Nephron progenitor cell (in vitro differentiated cells): Measurements from ENCODE around the gene MRGPRG.

Source experiments
- DNase-seq: peaks from one replicate; pipeline ENCODE4 v3.0.0; 2021
- H3K27ac Mint-ChIP-seq: 2 replicates; pipeline ENCODE4 v1.8.0; 2021; ENCODE audit warnings: mild to moderate bottlenecking, moderate library complexity, mixed read lengths
- H3K27me3 Mint-ChIP-seq: 2 replicates; pipeline ENCODE4 v1.8.0; 2021; ENCODE audit warnings: mild to moderate bottlenecking, low read depth, mixed read lengths; ENCODE audit not compliant: poor library complexity
- H3K36me3 Mint-ChIP-seq: 2 replicates; pipeline ENCODE4 v1.8.0; 2021; ENCODE audit warnings: low read depth, mixed read lengths
- H3K4me1 Mint-ChIP-seq: 2 replicates; pipeline ENCODE4 v1.8.0; 2021; ENCODE audit warnings: mixed read lengths
- H3K4me3 Mint-ChIP-seq: 2 replicates; pipeline ENCODE4 v1.8.0; 2021; ENCODE audit warnings: mild to moderate bottlenecking, moderate library complexity, mixed read lengths
- H3K9me3 Mint-ChIP-seq: 2 replicates; pipeline ENCODE4 v1.8.0; 2021; ENCODE audit warnings: mild to moderate bottlenecking, moderate library complexity, mixed read lengths
- TF ChIP-seq, protein P1 (sequence below): fragments of 200-600 bp; sonication (generic); IDR thresholded peaks from 2 replicates; pipeline ENCODE4 v1.5.0; 2021; ENCODE audit warnings: antibody characterized with exemption

The MRGPRG gene

DNA sequence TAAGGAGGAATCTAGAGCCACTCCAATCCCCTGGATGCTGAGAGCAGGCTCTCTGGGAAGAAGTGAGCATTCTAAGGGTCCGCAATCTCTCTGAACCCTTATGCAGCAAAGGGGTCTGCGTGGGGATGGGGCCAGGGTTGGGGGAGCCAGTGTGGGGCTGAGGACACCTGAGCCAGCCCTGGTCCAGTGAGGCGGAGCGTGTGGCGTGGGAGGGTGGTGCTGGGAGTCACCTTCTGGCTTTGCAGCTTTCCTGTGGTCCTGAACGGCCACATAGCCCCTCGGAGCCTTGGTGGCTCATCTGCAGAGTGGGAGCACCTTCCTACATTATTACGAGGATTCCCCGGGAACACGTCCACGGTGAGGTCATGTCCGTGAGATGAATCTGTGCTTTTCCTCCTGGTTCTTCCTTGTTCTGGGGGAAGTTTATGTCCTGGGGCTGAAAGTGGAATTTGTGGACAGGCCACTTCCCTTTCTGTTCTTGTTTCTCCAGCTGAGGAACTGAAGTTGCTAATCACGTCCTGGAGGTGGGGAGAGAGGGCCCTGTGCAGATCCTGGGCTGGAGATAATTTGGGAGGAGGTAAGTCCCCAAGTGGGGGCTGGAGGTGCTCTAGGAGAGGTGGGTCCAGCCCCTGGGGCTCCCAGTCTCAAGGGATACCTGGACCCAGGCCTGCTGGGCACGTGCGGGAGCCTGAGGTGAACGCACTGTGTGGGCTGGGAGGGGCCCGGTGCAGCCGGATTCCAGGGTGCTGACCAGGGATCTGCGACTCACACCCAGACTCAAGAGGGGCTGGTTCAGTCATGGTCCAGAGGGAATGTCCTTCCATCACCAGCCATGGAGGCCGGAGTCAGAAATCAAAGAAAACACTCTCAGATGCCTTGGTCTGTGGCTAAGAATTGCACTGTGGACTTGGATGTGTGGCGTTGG is 7.5 kb upstream of the MRGPRG start:
- peak overlapping the region; percentile 30 for H3K4me3 Mint-ChIP-seq
- H3K27ac Mint-ChIP-seq, result no peak overlapping the region
- peaks cover 12% of the 10 kb centered on the region for H3K27me3 Mint-ChIP-seq
- no peaks in the 10 kb centered on the region for H3K9me3 Mint-ChIP-seq
- no peaks in the 10 kb centered on the region for H3K36me3 Mint-ChIP-seq
- TF ChIP-seq, protein P1, sequence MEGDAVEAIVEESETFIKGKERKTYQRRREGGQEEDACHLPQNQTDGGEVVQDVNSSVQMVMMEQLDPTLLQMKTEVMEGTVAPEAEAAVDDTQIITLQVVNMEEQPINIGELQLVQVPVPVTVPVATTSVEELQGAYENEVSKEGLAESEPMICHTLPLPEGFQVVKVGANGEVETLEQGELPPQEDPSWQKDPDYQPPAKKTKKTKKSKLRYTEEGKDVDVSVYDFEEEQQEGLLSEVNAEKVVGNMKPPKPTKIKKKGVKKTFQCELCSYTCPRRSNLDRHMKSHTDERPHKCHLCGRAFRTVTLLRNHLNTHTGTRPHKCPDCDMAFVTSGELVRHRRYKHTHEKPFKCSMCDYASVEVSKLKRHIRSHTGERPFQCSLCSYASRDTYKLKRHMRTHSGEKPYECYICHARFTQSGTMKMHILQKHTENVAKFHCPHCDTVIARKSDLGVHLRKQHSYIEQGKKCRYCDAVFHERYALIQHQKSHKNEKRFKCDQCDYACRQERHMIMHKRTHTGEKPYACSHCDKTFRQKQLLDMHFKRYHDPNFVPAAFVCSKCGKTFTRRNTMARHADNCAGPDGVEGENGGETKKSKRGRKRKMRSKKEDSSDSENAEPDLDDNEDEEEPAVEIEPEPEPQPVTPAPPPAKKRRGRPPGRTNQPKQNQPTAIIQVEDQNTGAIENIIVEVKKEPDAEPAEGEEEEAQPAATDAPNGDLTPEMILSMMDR, result no peak
- DNase-seq, result no peak
- H3K4me1 Mint-ChIP-seq, result peaks cover 49% of the 10 kb centered on the region

DNA sequence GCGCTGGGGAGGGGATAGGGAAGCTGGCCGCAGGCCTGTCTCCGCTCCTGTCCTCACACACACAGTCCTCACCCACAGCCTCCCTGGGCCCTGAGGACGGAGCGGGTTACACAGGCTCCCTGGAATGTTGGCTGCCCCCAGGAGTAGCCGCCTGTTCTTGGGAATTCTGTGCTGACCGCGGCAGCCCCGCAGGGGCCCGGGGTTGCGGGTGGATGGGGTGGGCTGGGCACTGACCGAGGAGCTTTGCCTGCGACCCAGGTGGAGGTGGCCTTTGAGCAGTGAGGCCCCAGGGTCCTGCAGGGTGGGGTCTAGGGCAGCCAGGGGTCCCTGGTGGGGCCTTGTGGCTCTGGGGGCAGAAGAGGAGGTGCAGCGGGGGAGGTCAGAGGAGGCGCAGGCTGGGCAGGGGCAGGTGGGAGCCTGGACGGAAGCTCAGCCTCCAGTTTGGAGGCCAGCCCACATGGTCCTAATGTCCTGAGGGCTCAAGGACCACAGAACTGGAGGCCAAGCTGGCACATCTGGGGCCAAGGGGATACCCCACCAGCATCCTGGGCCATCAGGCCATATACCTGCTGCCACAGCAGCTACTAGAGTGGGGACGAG is 6.6 kb upstream of the MRGPRG start:
- Mint-ChIP-seq H3K27ac (peak overlapping the region; percentile 92), H3K4me1 (peaks cover 49% of the 10 kb centered on the region), H3K36me3 (no peaks in the 10 kb centered on the region), H3K4me3 (peak overlapping the region; percentile 30), H3K27me3 (peaks cover 16% of the 10 kb centered on the region), H3K9me3 (no peaks in the 10 kb centered on the region)
- DNase-seq, result no peak
- TF ChIP-seq, protein P1, result no peak

DNA sequence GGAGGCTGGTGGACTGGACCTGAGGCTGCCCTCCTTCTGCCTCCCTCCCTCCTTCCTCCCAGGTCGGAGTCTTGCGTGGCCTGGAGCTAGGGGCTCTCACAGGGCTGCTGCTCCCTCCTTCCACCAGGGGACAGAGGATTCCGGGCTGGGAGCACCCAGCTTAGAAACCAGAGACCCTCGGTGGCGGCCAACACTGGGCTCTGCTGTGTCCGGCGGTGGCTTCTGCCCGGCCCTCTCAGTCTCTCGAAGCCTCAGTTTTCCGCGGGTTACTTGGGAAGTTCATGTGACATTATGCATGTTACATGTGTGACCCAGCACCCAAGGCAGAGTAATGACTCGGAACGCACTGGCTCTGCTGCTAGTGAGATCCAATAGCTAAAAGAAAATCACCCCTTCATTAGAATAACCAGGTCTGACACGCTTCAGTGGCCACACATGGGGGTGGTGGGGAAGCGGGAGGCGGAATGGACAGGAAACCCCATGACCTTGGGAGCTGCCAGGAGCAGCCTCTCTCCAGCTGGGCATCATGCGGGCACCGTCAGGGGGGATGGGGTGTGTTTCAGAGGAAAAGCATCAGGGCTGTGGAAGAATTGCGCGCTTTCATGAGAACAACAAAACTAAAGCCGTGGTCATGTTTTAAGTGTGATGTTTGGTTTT is 5.9 kb upstream of the MRGPRG start:
- TF ChIP-seq, protein P1, result no peak
- H3K4me1 Mint-ChIP-seq, result peaks cover 53% of the 10 kb centered on the region
- peaks cover 24% of the 10 kb centered on the region for H3K27me3 Mint-ChIP-seq
- DNase-seq, result peak; percentile 51
- peak overlapping the region; percentile 38 for H3K4me3 Mint-ChIP-seq
- H3K36me3 Mint-ChIP-seq, result no peaks in the 10 kb centered on the region
- peak overlapping the region; percentile 92 for H3K27ac Mint-ChIP-seq
- no peaks in the 10 kb centered on the region for H3K9me3 Mint-ChIP-seq

DNA sequence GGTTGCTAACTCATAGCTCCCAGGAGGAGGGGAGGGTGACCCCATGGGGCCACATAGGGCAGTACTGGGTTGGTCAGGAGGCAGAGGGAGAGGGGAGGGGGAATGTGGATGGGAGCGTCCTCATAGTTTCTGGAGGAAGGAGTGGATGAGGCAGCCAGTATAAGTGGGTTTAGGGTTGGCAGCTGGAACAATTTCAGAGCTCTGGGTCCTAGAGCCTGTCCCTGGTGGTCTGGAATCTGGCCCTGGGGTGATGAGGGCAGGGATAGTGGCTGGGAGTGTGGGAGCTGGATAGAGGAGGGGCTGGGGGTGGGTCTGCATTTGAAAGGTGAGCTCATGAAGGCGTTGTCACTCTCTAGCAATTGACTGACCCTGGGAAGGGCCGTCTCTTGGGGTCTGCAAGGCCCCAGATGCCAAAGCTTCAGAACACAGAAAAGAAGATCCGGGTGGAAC is 5.3 kb upstream of the MRGPRG start:
- DNase-seq, result no peak
- Mint-ChIP-seq H3K9me3 (no peaks in the 10 kb centered on the region), H3K36me3 (no peaks in the 10 kb centered on the region), H3K27ac (peak overlapping the region; percentile 92), H3K27me3 (peaks cover 27% of the 10 kb centered on the region), H3K4me1 (peaks cover 54% of the 10 kb centered on the region), H3K4me3 (peak overlapping the region; percentile 45)
- TF ChIP-seq, protein P1, result no peak

DNA sequence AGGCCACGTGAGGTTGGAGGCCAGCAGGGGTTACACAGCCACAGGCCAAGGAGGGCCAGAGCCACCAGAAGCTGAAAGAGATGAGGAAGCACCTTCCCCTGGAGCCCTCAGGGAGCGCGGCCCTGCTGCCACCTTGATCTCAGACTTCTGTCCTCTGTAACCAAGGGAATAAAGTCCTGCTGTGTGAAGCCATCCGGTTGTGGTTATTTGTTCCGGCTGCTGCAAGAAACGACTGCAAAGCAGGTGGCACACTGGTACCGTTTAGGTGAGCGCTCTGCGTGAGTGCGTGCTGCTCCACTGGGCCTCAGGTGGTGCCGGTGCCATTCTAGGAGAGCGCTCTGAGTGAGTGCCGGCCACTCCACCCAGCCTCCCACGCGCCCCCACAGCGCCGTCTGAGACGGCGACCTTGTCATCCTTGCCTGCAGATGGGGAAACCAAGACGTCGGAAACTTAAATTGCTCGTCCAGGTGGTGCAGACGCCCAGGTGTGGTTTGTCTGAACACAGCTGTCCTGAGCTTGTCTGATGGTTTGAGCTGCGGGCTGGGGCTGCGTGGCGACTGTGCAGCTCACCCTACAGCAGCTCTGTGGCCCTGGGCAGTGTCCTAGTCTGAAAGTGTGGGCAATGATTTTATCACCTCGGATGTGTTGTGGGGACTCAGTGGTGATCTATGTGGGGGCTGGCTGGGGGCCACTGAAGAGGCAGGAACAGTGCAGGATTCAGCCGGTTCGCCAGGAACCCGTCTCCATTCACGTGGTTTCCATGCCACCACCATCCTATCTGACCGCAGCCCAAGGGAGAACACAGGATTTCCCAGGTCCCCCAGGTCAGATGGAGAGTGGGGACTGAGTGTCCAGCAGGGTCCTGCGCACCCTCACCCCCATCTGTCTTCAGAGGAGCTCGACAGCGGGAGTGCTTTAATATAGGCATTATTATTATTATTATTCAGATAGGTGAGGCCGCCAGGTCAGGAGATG is 4.6 kb upstream of the MRGPRG start:
- H3K9me3 Mint-ChIP-seq, result no peaks in the 10 kb centered on the region
- H3K36me3 Mint-ChIP-seq, result no peaks in the 10 kb centered on the region
- no peak overlapping the region for H3K4me3 Mint-ChIP-seq
- no peak overlapping the region for H3K27ac Mint-ChIP-seq
- TF ChIP-seq, protein P1, result no peak
- H3K4me1 Mint-ChIP-seq, result peaks cover 54% of the 10 kb centered on the region
- H3K27me3 Mint-ChIP-seq, result peaks cover 28% of the 10 kb centered on the region
- DNase-seq, result no peak
